Glomerular visceral epithelial cell (primary cell): ENCODE results near the gene SP110.
"Not testable (repeated sequence)": the region's sequence is repeated elsewhere in the genome, so short reads cannot be mapped to it uniquely, and the experiment has no call there.

Experiments used
- DNase-seq: peaks from one replicate; pipeline ENCODE4 v3.0.0-alpha.2; 2016; ENCODE audit errors: extremely low spot score

SP110 gene

DNA sequence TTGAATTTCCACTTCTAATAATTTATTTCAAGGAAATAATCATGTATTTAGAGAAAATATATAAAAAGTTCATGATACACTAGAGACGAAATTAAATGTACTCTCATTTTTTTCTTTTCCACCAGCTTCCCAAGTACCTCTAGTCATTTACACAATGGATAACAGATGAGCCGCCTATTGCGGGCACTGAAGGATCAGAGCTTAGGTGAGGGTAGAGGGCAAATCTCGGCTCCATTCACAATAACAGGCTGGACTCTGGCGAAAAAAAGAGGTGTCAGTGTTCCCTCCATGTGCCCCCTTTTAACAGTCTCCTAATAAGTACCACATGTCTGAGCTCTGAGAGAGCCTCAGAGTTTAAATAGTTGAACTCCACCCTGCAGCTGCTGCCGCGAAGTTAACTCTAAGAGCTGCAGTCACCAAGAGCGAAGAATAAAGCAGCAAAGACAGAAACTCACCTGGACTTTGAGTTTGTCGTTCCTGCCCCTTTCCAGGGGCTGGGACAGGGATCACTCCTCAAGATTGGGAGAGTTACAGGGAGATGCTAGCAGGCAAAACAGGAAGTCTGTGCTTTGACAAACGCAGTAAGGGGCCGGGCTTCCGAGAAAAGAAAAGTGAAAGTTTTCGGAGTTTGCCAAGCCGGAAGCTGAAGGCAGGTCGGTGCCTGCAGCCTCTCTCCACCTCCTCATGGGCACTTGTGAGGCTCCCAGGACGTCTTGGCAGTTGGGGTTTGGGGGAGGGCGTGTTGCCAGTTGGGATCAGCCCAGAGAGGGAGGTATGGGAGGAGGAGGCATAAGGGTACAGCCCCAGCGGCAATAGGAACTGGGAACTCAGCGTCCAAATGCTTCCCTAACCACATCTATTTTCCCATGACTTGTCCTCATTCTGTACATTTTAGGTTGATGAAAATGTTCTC is at the start of gene SP110:
SP110 (minus strand) TSS at position 566 of the 913 bp plus-strand sequence. CDS start 3,057 bp downstream, outside the sequence.
- peak; percentile 94 for DNase-seq

DNA sequence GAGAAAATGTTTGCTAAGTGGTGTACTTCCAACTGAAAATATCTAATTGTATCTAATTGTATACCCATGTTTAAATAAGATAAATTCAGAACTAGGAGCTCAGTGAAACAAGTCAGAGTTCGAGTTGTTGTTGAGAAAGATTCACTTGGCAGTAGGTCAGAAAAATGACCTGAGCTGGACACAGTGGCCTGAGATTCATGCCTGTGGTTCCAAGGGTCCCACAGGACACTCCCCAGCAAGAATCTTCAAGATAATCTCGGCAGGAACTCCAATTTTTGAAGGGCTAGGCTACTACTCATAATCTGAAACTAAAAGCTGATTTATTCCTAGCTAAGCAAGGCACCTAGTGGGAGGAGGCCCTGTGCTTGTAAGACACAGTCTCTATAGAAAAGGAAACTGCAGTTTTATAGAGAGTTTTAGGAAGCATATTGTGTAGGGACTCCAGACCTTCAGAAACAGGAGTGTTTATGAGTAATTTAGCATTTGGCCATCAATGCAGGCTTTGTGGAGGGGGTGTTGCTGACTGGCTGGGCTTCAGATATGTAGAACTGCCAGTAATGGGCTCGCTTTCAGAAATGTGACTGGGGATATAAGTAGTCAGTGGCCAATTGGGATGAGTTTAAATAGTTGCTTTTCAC is 48.9 kb upstream of the SP110 start:
- DNase-seq: peak; percentile 6

- no peak for DNase-seq
Observed at GRCh38 chr2:230267556-230267955, 47.8 kb upstream of the SP110 start.

DNA sequence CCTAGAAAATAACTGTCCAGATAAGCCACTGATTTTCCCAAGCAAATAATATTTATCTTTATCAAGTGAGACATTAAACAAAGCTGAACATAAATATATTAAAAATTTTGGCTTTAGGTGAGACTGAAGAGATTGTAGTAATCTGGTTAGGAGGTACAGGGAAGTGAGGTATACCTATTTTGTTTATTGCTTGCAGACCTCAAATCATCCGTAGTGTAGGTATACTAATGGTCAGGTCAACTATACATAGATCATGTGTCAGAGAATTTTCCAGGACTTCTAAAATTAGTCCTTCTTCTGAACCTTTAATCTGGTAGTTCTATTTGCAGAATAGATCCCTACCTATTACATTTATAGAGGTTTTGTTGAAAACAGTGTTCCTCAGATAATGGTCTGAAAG is 47.3 kb upstream of the SP110 start:
- no peak for DNase-seq

GRCh38 chr2:230266638-230267037 is 46.9 kb upstream of the SP110 start:
- no peak for DNase-seq

GRCh38 chr2:230264945-230265344 is 45.2 kb upstream of the SP110 start:
- not testable (repeated sequence) for DNase-seq

DNA sequence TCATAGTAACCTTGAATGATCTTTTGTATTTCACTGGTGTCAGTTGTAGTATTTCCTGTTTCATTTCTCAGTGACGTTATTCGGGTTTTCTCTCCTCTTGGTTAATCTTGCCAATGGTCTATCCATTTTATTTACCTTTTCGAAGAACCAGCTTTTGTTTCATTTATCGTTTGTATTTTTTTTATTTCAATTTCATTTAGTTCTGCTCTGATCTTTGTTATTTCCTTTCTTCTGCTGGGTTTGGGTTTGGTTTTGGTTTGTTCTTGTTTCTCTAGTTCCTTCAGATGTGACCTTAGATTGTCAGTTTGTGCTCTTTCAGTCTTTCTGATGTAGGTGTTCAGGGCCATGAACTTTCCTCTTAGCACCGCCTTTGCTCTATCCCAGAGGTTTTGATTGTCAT is 42.5 kb upstream of the SP110 start:
- DNase-seq: no peak

GRCh38 chr2:230258483-230258882 is 38.7 kb upstream of the SP110 start:
- DNase-seq: no peak

DNA sequence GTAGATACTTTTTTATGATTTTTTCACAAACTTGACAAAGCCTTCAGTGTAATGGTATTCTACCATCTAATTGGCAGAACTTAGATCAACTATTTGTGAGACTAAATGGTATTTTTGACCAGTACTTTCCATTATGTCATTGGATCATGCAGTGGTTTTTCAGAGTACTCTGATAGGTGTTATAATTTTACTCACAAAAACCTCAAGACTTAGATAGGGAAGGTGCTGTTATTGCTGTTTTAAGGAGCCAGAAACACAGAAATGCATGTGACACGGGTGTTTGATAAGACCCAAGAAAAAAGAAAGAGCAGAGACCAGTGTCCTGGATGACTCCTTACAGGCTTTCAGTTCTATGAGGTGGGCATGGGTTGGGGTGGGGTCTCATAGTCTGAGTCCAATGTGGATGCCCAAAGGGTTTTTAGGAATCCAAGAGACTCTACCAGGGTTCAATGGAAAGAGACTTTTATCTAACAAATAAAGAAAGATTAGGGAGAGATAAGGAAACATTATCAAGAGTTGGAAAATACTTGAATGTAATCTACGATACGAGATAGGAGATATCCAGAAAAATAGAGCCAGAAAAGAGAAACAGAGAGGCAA is 37.0 kb upstream of the SP110 start:
- DNase-seq: no peak

GRCh38 chr2:230254152-230254881 is 34.5 kb upstream of the SP110 start:
- DNase-seq: no peak

- DNase-seq: no peak
Observed at GRCh38 chr2:230250231-230250630, 30.4 kb upstream of the SP110 start.

GRCh38 chr2:230246206-230246605 is 26.4 kb upstream of the SP110 start:
- DNase-seq: no peak

- DNase-seq: no peak
Observed at GRCh38 chr2:230244211-230244610, 24.4 kb upstream of the SP110 start.

DNA sequence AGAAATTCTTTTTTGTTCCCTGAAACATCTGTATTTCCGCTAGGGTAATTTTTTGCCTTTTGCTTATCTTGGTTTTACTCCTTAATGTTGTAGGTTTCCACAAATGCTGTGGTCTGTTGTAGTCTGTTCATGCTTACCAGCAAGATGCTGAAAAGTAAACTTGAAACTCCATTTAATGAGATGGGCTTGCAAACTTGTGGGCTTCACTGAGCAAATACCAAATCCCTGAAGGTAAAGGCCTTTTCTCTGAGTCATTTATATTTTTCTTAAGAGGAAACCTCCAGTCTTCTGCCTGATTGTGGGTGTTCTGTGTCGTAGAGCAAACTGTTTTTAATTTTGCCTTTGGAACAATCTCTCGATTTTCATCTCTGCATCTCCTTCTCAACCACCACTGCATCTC is 15.1 kb upstream of the SP110 start:
- DNase-seq: peak; percentile 8

DNA sequence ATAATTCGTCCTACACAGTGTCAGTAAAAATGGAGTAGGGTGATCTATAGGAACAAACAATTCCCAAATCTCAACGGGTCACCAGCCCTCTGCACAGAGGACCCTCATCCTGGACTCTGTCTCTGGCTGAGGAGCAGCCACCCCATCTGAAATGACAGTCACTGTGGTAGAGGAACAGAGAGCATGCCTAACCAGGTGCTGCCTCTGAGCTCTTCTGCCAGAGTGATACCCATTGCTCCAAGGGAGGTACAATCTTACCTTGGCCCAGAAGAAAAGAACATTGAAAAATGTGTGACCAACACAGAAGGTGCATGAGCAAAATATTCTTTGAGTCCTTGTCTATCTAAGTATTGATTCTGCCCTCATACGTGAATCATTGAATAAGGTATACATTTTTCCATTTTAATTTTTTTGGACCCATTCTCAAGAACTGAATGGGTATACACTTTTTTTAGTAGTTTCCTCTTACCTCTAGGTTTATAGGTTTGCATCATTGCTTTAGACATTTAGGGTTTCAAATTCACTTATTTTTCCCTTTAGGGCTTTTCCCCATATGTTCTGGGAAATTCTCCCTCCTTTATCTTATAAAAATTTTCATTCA is 14.4 kb upstream of the SP110 start:
- DNase-seq: no peak

GRCh38 chr2:230231251-230231650 is 11.5 kb upstream of the SP110 start:
- peak; percentile 15 for DNase-seq

DNA sequence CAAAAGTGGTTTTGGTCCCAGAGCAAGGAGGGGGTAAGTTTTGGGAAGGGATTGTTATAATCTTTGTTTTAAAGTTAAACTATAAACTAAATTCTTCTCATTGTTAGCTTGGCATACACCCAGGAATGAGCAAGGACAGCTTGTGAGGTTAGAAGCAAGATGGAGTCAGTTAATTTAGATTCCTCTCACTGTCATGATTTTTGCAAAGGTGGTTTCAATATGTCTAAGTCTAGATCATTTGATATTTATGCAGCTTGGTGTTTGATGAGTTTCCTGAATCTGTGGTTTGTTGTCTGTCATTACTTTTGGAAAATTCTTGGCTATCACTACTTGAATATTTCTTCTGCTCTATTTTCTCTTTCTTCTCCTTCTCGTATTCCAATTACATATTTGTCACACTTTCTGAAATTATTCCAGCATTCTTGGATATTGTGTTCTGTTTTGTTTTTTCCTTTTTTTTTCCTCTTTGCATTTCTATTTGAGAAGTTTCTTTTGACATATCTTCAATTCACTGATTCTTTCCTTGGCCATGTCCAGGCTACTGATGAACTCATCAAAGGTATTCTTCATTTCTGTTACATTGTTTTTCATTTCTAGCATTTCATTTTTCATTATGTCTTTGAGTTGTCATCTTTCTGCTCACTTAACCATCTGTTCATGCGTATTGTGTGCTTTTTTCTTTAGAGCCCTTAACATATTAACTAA is 10.9 kb upstream of the SP110 start:
- no peak for DNase-seq

GRCh38 chr2:230230087-230230486 is 10.3 kb upstream of the SP110 start:
- peak; percentile 88 for DNase-seq

DNA sequence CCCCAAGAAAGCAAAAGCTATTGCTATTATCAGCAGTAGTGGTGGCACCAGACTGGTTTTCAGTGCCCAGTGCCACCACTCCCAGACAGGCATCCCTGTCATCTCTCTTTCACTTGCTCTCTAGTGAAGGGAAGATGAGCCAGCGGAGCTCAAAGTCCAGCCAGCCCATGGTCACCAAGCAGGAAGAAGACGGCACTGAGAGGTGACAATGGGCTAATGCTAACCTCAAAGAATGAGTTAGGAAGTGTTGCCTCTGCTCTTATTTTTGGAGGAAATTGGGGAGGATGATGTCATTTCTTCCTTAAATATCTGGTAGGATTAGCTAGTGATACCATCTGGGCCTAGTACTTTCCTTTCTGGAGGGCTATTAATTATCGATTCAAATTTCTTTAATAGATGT is 7.4 kb upstream of the SP110 start:
- no peak for DNase-seq

DNA sequence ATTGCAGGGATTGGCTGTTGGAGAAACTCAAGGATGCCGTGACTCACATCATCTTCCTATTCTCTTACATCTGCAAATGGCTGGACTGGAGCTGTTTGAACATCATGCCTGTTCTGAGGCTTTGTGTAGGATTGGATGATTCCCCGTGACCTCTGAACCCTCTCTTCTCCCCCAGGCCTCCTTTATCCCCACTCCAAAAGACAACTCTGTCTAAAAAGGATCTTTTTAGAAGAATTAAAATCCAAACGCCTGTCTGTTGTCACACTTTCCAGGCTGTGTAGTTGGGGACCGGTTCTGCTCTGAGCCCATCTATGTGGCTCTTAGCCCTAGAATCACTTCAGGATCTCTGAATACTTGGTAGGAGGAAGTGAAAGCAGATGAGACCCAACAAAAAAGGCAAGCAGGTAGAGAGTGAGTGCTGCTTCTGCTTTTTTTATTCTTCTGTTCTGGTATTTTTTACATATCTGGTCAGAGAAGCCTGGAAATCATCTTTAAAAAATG is 6.3 kb upstream of the SP110 start:
- no peak for DNase-seq

DNA sequence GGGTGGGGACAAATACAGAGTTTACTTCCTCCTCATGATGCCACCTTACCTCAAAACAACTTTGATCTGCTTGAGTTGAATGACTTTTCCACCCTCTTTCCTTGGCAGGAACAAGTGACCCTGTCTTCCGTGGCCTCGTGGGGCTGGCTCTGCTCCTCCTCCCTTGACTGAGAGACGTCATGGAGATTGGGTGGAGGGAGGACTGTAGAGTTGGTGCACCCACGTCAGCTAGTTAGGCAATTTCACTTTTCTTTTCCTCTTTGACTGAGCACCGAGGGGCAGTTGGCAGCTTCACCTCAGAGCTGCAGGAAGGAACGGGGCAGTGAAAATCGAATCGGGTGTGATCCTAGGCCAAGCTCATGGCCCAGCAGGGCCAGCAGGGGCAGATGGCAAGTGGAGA is 5.7 kb upstream of the SP110 start, which contains the start of gene SP140:
SP140 (plus strand) TSS at position 251 of the 400 bp plus-strand sequence; CDS start at position 360, 109 bp downstream.
- no peak for DNase-seq
